ENCODE measurements around the gene PLCG1.
A peak's percentile ranks its signal among the peaks of the same experiment; 100 is the strongest.
"Not testable (repeated sequence)": the region's sequence is repeated elsewhere in the genome, so short reads cannot be mapped to it uniquely, and the experiment has no call there.

Gene PLCG1

DNA sequence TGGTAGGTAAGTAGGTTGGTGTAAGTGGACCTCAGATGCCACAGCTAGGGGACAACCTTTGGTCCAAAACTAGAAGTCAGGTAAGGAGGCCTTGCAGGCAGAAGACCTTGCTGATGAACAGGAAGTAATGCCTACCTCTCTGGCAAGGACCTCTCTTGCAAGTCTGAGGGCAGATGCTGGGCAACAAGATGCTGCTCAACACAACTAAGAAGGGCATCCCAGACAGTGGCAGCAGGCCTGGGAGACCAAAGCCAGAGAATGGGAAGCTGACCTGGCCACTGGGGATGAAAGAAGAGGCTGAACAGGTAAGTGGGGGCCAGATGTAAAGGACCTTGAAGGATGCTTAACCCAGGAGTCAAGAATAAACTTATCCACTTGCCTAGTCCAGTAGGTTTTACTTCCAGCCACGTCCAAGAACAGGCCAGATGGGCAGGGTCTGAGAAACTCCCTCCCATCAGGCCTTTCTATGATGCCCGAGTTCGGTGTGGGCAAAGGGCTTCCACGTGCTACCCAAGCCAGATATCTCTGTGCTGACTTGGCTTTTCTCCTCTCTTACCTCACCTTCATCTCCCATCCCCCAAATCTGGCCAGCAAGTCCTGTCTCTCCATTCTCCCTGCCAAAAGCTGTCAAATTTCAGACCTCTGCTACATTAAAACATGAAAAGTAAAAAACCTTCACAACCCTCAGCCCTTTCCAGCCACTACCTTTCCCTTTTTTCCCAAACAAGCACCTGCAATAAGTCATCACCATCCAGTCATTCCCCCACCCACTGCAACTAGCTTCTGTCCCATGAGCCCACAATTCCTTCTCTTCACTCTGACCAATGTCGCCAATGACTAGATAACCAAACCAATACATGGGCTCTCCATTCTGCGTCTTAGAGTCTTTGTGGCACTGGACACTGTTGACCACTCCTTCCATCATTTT lies 11.5 kb upstream of the PLCG1 start:
- DNase-seq = no peak

DNA sequence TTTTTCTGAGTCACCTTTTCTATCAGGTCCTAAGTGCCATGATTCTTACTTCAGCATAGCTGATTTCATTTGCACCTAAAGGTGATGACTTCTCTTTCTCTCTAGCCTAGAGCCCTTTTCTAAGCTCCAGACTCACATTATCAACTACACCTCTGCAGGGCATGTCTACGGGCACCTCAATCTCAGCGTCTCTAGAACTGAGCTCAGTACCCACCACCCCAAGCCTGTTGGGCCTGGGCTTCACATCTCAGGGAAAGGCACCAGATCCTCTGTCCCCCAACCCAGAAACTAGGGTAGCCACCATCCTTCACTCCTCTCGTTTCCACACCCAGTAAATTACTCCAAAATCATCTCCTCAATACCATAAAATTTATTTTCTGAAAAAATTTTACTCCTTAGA lies 10.6 kb upstream of the PLCG1 start:
- DNase-seq = no peak

DNA sequence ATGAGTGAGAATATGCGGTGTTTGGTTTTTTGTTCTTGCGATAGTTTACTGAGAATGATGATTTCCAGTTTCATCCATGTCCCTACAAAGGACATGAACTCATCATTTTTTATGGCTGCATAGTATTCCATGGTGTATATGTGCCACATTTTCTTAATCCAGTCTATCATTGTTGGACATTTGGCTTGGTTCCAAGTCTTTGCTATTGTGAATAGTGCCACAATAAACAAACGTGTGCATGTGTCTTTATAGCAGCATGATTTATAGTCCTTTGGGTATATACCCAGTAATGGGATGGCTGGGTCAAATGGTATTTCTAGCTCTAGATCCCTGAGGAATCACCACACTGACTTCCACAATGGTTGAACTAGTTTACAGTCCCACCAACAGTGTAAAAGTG lies 9.0 kb upstream of the PLCG1 start:
- not testable (repeated sequence) for DNase-seq

DNA sequence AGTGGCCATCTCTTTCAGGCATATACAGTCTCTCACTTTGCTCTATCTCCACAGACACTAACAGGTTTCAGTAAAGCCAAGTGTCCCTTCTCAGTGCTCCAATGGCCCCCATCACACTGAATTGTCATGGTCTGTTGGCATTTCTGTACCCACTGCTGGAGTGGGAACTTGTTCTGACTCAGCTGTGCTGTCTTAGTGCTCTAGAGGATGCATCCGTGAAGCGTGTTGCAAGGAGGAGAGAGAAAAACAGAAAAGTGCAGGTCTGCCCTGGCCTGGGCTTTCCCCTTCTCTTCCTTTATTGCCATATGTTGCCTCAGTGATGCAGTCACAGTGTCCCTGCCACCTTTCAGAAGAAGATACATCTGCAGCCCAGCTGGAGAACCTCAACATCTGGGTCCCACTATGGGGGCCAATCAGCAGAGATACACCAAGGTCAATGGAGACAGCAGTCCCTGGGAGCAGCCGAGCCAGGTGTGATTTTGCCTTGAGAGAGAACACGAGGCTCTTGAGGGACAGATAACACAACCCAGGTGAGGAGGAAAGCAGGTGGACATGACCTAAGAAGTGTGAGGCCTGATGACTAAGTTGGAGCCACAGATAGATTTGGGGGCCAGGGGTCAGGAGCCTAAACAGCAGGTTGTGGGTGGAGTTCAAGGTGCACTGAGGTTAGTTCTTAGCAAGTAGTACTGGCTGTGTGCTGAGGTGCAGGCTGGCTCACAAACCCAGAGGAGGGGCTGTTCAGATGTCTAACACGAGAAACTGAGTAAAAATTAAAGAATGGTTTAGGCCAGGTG lies 5.6 kb upstream of the PLCG1 start:
- DNase-seq = no peak

DNA sequence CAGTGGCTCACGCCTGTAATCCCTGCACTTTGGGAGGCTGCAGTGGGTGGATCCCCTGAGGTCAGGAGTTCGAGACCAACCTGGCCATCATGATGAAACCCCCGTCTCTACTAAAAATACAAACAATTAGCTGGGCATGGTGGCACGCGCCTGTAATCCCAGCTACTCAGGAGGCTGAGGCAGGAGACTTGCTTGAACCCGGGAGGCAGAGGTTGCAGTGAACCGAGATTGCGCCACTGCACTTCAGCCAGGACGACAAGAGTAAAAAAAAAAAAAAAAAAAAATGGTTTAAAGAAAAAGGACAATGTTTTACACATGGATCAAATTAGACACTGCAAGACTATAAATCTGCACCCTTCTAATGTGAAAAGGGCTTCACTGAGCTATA lies 5.0 kb upstream of the PLCG1 start:
- DNase-seq = not testable (repeated sequence)

DNA sequence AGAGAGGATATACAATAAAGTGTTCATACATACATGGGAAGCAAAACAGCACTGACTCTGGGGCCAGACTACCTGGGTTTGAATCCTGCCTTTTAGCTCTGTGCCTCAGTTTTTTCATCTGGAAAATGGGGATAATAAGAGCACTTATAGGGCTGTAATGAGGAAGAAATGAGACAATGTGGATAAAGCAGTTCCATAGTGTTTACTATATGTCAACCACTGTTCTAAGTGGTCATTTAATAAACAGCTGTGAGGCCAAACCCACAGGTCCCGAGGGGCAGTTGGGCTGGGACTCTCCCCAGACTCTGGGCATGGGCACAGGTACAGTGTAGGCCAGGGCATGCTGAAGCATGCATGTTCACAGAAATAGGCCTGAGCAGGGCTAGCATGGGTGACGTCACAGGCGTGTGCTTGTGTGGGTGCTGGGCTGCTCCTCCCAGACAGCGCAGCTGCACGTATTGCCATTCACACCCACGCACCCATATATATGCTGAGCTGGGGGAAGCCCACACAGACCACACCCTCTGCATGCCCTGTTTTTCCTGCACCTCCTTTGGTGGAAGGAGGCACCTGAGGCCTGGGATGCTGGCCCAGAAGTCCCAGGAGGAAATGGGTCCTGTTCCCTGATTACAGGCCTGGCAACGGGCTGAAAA lies 3.5 kb upstream of the PLCG1 start:
- no peak for DNase-seq

DNA sequence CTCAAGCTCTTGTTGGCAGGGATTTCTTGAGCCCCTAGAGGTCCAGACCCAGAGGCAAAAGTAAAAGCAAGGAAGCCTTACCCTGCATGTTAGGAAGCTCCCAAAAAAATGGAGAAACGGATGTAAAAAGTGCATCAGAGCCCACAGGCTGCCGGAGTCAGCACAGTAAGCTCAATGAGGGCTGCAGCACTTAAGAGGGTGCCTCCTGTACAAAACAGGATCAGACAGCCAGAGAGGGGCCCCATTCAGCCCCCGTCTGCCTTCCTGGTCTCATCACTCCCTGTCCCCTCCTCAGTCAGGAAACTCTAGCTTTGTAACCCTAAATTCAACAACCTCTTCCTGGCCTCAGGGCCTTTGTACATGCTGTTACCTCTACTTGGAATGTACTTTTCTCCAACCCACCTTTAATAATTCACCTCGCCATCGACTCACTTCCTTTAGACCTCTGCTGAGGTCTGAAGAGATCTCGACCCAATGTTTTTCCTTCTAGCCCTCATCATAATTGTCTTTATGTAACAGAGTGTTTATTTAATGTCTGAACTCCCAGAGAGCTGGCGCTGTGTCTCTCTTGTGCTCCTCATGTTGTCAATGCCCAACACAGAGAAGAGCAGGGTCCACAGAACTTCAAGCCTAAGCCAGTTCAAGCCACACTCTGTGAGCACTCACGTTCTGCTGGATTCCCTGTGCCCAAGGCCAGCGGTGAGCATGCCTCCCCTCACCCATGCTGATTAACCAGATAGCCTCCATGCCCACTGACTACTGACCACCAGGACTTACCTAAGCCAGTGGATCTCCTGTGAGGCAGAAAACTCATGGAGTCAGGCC lies 2.8 kb upstream of the PLCG1 start:
- no peak for DNase-seq

DNA sequence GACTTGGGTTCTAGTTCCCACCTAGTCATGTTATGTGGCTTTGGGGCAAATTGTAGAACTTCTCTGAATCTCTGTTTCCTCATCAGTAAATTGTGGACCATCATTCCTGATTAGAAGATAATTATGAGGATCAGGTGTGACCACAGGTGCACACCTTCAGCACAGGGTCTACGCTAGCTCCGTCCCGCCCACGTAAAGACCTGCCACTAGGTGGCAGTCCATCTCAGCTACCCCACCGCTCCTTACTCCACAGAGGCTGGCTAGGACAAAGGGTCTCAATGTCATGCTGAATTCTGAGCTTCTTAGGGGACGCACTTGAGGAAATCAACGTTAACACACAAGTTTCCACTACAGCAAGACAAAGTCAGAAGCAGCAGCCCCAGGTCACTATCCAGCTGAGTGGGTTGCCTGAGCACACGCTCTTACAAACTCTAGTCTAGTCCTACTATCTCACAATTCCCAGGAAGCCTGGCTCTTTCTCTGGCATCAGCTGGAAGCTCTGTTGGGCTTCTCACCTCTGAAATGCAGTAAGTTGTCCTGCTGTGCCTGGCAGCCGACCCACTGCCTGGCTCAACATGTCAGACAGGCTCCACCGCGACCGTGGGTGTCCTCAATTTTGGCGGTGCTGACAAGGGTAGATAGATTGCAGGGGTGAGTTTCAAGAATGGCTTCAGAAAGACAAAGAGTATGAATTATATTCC lies 2.0 kb upstream of the PLCG1 start:
- DNase-seq = peak; percentile 52

DNA sequence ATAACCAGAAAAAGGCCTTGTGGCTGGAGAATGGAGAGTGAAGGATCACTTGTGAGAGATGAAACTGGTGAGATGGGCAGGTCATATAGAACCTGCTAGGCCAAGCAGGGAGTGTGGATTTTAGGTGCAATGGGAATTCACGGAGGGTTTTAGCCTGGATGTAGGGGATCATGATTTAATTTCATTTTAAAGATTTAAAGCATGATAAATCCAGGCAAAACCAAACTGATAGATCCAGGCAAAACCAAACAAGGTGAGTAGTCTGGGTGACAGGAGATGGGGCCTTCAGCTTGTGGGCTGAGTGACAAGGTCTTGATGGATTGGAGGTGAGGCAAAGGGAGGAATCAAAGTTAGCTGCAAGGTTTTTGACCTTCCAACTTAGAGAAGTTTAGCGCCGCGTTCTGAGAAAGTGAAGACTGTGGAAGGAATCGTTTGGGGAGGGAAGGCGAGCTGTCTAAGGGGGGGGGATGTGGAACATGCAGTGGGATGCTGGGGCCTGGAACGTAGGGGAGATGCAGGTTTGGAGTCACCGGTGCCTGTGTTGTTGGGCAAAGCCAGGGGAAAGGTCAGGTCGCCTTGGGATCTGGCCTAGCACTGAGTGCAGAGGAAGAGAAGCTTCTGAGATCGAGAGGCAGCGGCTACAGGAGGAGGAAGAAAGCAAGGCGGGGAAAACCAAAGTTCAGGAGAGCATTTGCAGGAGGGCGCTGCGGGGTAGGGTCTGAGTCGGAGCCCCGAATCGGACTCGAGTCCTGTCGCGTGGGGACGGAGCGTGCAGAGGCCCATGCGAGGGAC lies 1.3 kb upstream of the PLCG1 start:
- DNase-seq = no peak

DNA sequence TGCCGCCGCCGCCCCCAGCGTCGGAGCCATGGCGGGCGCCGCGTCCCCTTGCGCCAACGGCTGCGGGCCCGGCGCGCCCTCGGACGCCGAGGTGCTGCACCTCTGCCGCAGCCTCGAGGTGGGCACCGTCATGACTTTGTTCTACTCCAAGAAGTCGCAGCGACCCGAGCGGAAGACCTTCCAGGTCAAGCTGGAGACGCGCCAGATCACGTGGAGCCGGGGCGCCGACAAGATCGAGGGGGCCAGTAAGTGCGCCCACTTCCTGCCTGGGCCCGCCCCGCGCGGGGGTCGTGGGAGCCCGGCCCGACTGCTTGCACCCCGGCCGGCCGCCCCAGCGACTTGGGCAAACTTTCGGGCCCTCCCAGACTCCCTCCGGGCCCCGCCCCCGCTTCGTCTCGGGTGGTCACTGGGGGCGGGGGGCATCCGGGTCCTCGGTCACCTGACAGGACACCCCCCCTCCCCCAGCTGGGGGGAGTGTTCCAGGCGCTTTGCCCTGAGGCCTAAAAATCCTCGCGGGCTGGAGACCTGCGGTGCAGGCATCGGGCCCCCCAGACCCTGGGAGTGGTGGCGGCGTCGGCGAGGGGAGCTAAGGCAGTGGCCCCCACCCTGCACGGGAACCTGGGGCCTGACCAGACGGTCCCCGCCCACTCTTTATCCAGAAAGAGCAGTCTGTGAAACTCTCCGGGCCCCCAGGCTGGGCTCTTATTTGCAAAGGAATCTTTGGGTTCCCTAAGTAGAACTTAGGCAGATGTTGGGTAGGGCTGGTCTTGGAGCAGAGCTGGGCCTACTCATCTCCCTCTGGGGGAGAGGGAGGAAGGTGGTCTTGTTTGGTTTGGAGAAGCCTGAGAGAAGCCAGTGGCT lies 501 bp downstream of the PLCG1 start:
- DNase-seq = peak; percentile 91

DNA sequence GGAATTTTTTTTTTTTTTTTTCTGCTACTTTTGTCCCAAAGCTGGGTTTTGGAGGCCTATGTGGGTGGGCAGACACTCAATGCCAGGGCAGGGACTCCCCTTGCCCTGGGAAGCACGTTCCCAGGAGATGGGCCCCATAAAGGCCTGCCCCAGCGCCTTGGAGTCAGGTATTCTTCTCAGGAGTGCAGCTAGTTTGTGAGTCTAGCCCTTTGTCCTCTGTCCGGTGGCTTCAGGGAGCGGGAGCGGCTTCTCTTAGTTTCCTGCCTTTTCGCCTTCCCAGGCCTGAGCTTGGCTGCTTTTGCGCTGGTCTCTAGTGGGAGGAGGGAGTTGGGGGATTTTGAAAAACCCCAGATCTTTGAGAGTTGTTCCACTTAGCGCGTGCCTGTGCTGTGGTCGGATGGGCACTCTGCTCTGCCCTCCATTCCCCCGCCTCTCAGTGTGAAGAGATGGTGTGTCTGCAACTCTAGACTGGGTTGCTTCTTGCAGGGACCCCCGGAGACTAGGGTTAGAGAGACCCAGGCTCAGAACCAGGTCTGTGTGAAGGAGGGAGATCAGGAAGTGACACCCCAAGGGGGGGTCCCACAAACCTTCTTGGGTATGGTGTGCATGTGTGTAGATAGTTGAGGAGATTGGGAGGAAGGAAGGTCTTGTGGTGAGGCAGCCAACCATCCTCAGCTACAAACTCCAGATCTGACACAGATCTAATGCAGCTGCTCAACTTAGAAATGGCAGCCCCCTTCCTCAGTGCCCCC lies 1.3 kb downstream of the PLCG1 start:
- DNase-seq = peak; percentile 59

DNA sequence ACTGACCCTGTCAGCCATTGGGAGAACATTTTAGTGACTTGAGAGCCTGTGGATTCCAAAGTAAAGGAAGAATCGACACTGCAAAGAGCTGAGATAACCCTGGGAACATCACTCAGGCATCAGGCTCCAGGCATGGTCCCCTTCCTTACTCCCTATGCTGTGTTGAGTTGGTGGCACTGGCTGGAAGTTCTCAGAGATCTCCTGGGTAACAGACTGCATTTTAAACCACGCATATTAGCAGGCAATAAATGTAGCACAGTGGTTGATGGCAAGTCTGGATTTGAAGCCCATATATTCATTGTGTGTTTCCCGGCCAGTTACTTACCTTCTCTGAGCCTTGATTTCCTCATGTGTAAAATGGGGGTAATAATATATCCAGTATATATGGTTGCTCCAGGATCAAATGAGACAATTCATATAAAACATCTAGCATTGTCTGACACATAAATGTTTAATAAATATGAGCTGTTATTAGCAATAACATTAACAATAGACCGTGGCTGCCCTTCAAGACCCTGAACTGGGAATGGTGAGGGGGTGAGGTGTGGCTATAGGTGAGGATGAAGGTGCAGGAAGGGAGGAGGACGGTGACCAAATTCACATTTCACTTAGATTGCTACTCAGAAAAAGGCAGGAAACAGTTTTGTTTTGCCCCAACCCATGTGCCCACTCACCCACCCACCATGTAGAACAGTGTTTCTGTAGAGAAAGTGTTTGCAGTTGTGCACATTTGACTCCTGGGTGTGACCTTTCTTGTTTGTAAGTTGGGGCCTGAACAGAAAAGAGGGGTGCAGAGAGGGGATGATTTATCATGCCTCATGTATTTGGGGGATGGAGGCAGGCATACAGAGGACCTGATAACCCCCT lies 2.1 kb downstream of the PLCG1 start:
- DNase-seq = no peak

DNA sequence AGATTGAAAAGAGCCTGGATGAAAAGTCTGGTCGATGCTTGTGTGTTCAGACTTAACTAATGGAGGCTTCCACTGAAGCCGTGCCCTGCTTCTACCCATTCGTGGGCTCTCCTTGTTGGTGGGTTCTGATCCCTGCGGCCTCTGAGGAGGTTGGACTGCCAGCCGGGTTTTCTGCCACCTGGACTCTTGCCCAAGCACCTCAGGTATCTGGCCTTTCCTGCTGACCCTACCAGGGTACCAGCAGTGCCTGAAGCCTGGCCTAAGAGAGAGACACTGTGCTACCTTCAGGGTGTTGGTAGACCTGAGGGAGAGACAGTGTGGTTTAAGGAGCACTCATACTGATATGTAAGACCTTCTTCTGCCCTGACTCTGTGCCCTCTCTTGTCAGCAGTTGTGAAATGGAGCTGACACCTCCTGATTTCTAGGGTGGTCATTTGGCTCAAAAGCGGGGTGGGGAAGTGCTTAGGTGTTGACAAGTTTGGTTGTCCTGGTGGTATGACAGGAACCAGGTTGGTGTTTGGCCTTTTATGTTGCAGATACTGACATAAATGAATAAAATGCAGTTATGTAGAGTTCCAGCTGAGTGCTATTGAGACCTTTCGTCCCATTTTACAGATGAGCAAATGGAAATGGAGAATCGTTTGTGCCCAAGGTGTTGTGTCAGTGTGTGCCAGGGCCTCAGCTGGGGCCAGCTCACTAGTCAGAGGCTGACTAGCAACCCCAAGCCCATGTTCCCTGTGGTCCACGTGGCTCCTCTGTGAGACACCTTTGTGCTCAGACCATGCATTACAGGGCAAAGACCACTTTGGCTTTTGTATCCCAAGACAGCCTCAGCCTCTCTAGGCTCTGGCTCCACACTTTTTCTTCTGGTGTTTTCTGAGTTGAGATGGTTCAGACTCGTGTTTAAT lies 3.1 kb downstream of the PLCG1 start:
- DNase-seq = no peak

DNA sequence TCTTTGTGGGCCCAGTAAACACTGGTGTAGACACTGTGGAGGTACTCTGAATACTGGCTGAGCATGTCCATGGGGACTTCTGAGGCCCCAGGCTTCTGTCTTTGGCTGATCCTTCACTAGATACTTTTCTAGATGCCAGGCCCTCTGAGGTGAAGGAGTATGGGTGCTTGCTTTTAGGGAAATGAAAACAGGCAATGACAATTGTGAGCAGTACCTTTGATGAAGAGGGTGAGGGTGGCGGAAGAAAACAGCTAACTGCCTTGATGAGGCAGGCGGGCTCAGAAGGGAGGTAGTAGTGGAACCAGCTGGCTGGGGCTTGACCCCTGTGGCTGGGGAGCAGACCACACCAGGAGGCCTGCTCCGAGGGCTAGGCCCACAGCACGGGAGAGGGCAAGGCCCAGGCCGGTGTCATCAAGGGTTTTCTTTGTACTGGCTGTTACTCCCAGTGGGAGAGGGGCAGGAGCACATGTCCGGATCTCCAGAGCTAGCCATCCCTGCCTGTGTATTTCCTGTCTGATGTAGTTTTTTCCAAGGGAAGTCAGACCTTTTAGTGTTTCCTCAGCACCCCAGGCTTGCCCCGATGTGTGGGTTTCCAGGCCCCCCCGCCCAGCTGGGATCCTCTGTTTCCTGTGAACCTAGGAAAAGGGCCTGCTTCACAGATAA lies 3.9 kb downstream of the PLCG1 start:
- peak; percentile 27 for DNase-seq

DNA sequence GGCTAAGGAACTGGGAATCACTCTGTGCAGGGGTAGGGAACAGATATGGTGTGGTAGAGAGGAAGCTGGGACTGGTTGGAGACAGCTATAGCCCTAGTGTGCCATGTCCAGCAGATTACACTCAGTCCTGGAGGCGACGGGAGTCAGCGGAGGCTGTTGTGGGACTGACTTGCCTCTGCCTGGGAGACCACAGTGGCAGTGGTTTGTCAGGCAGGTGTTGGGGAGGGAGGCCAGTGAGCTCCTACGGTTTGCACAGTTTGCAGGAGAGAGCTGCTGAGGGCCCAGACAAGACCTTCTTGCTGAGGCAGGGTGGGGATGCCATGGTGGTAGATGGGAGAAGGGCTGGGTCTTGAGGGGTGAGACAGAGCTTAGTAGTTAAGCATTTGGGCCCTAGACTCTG lies 4.9 kb downstream of the PLCG1 start:
- no peak for DNase-seq

DNA sequence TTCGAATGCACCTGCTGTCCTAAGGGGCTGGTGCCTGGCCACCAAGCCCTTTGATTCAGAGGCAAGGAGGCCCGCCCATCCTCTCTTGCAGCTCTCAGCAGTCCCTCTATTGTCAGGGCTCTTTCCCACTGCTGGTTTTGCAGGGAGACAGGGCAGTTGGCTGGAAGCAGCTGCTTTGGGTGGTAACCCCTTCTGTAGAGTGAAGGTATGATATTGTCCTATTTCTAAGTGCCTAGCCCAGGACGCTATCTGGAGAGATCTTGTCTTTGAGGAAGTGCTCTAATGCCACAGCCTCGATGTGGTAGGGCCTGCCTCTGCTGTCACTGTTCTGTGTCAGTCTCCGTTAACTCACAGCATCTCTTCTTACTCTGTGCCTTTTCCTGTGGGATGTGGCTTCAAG lies 5.6 kb downstream of the PLCG1 start:
- no peak for DNase-seq

DNA sequence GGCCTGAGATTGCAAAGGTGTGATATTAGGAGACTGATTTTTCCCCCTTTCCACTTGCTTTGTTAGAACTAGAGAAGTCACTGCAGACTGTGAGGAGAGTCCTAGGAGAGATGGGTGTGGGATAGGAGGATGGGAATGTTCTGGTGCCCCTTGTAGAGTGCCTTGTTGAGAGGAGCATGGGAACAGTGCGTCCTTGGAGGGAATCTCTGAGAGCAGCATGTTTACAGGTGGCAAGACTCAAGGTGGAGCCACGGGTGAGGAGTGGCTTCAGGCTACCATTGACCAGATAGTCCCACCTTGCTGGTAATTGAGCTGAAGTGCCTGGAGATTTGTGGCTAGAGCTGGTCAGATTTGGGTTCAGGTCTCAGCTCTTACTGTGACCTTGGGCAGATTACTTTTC lies 6.0 kb downstream of the PLCG1 start:
- DNase-seq = no peak

Measured in retina (tissue), 1 donor.